ENCODE results near the gene LGALS4.
"Not testable (repeated sequence)": the region's sequence is repeated elsewhere in the genome, so short reads cannot be mapped to it uniquely, and the experiment has no call there.

The LGALS4 gene

GRCh38 chr19:38826856-38827551, 14.3 kb upstream of the LGALS4 start:
- H3K27ac ChIP-seq, result no peak overlapping the region; the same call in 1 of the 2 replicates
- DNase-seq (ENCODE audit: low spot score), result no peak
- POLR2A ChIA-PET (ENCODE audit: low non-redundant PET), result no interaction called here
- CTCF ChIA-PET, result no interaction called here
- TF ChIP-seq CTCF (conservative IDR thresholded peaks at IDR 0.05; ENCODE audit: low read depth), result no peak

- H3K27ac ChIP-seq; DNase-seq (ENCODE audit: low spot score); POLR2A ChIA-PET (ENCODE audit: low non-redundant PET): not testable (repeated sequence)
- CTCF ChIA-PET, result interaction anchor here (0.6 kb wide), 1 partner anchor 97 kb away, joined by 3 read pairs; no protein-coding TSS in a partner anchor
These were observed 13.2 kb upstream of the LGALS4 start for GRCh38 chr19:38825936-38826335.

GRCh38 chr19:38821230-38821825, 8.6 kb upstream of the LGALS4 start:
- DNase-seq (ENCODE audit: low spot score); POLR2A ChIA-PET (ENCODE audit: low non-redundant PET); H3K27ac ChIP-seq: not testable (repeated sequence)
- CTCF ChIA-PET, result interaction anchor here (0.6 to 0.9 kb wide), 2 partner anchors 88 to 308 kb away, joined by 3 read pairs; no protein-coding TSS in a partner anchor

- no peak for DNase-seq (ENCODE audit: low spot score)
- ChIA-PET POLR2A (ENCODE audit: low non-redundant PET) (no interaction called here), CTCF (no interaction called here)
- no peak for TF ChIP-seq CTCF (conservative IDR thresholded peaks at IDR 0.05; ENCODE audit: low read depth)
- peak overlapping the region; percentile 19; the same call in 1 of the 2 replicates for H3K27ac ChIP-seq
These were observed 6.6 kb upstream of the LGALS4 start for GRCh38 chr19:38819231-38819920.

- CTCF ChIA-PET, result no interaction called here
- no peak for DNase-seq (ENCODE audit: low spot score)
- no peak overlapping the region for H3K27ac ChIP-seq
- POLR2A ChIA-PET (ENCODE audit: low non-redundant PET), result no interaction called here
- TF ChIP-seq CTCF (conservative IDR thresholded peaks at IDR 0.05; ENCODE audit: low read depth), result no peak
These were observed 4.3 kb upstream of the LGALS4 start for GRCh38 chr19:38817081-38817480.

GRCh38 chr19:38816131-38816750, 3.5 kb upstream of the LGALS4 start:
- no peak for DNase-seq (ENCODE audit: low spot score)
- ChIA-PET POLR2A (ENCODE audit: low non-redundant PET) (no interaction called here), CTCF (no interaction called here)
- no peak for TF ChIP-seq CTCF (conservative IDR thresholded peaks at IDR 0.05; ENCODE audit: low read depth)
- H3K27ac ChIP-seq, result no peak overlapping the region

GRCh38 chr19:38815059-38816001, 2.6 kb upstream of the LGALS4 start:
- CTCF ChIA-PET, result no interaction called here

GRCh38 chr19:38813932-38814331, 1.2 kb upstream of the LGALS4 start:
- not testable (repeated sequence) for H3K27ac ChIP-seq; DNase-seq (ENCODE audit: low spot score)
- POLR2A ChIA-PET (ENCODE audit: low non-redundant PET), result interaction anchor here (0.7 kb wide), 1 partner anchor 149 kb away, joined by 7 read pairs; no protein-coding TSS in a partner anchor
- CTCF ChIA-PET, result interaction anchor here (0.6 to 1.2 kb wide), 2 partner anchors 25 to 152 kb away, joined by 3 to 6 read pairs; no protein-coding TSS in a partner anchor

More at GRCh38 chr19:38815059-38816001, 2.6 kb upstream of the LGALS4 start:
- POLR2A ChIA-PET (ENCODE audit: low non-redundant PET), result no interaction called here
- no peak for DNase-seq (ENCODE audit: low spot score)
- H3K27ac ChIP-seq, result peak overlapping the region; percentile 31
- no peak for TF ChIP-seq CTCF (conservative IDR thresholded peaks at IDR 0.05; ENCODE audit: low read depth)
